Spleen (tissue), 7 donors: ENCODE data around the gene VIL1.

Experiments
- POLR2A ChIP-seq, 3 donors: fragments of 450-650 bp; IDR thresholded peaks; one replicate each; pipeline ENCODE4 v1.5.1; 2017; ENCODE audit warnings: antibody characterized with exemption in 3 of 3, mild to moderate bottlenecking in 1 of 3
- TF ChIP-seq, protein P1 (sequence below), 11 experiments: fragments of 200-600 bp in 7 of 11; fragments of 450-650 bp in 4 of 11; sonication (generic) in 4 of 11; IDR thresholded peaks in 8 of 11; conservative IDR thresholded peaks in 3 of 11; 1 replicate in 7 of 11; 2 replicates in 4 of 11; pipeline versions ENCODE4 v1.4.0 to v1.8.0; 2016 to 2021; ENCODE audit warnings: antibody characterized with exemption in 11 of 11, inconsistent platforms in 4 of 11, mild to moderate bottlenecking in 1 of 11
- donor health status: DM: no; HTN: no; CAD: no; lungs with moderate emphysema.
- donor health status: DM: no; HTN: no; CAD: no.
- donor health status: DM: no; HTN: no; CAD: no.

DNA sequence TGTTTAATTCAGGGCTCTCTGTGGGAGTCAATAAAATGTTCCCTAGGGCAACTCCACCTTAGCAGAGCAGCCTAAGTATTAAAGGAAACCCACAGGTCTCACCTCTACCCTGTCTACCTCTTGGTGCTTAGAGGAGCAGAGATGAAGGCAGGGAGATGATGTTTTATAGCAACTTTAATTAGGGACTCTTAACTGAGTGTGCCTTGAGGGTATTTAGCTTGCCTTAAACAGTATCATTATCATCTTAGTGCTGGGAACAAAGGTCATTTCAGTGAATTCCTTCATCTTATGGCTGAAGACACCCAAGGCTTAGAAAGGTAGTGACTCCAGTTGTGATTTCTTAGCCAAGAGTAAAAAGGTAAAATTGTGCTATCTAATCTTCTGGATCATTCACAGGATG is 26.7 kb downstream of the VIL1 start:
- TF ChIP-seq, protein P1, sequence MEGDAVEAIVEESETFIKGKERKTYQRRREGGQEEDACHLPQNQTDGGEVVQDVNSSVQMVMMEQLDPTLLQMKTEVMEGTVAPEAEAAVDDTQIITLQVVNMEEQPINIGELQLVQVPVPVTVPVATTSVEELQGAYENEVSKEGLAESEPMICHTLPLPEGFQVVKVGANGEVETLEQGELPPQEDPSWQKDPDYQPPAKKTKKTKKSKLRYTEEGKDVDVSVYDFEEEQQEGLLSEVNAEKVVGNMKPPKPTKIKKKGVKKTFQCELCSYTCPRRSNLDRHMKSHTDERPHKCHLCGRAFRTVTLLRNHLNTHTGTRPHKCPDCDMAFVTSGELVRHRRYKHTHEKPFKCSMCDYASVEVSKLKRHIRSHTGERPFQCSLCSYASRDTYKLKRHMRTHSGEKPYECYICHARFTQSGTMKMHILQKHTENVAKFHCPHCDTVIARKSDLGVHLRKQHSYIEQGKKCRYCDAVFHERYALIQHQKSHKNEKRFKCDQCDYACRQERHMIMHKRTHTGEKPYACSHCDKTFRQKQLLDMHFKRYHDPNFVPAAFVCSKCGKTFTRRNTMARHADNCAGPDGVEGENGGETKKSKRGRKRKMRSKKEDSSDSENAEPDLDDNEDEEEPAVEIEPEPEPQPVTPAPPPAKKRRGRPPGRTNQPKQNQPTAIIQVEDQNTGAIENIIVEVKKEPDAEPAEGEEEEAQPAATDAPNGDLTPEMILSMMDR (IDR thresholded peaks at IDR 0.05 in 8 of 11, conservative IDR thresholded peaks at IDR 0.05 in 3 of 11): no peak
- TF ChIP-seq POLR2A (IDR thresholded peaks at IDR 0.05): no peak
